ENCODE data around the gene HSDL1.

The HSDL1 gene

GRCh38 chr16:84081446-84081989 is 63.5 kb downstream of the HSDL1 start:
- DNase-seq (ENCODE audit: insufficient read length, low spot score) (no peak), FAIRE-seq (no peak)
- TF ChIP-seq CTCF (IDR thresholded peaks at IDR 0.05; ENCODE audit: insufficient read depth, missing control alignments) = no peak

- no peak for FAIRE-seq
- DNase-seq (ENCODE audit: insufficient read length, low spot score) = no peak
- TF ChIP-seq CTCF (IDR thresholded peaks at IDR 0.05; ENCODE audit: insufficient read depth, missing control alignments) = no peak
These were observed 64.2 kb downstream of the HSDL1 start for GRCh38 chr16:84080813-84081212.

- FAIRE-seq = no peak
- DNase-seq (ENCODE audit: insufficient read length, low spot score) = no peak
- no peak for TF ChIP-seq CTCF (IDR thresholded peaks at IDR 0.05; ENCODE audit: insufficient read depth, missing control alignments)
These were observed 64.6 kb downstream of the HSDL1 start for GRCh38 chr16:84080378-84080777.

- no peak for DNase-seq (ENCODE audit: insufficient read length, low spot score)
- TF ChIP-seq CTCF (IDR thresholded peaks at IDR 0.05; ENCODE audit: insufficient read depth, missing control alignments) = no peak
- FAIRE-seq = no peak
These were observed 65.3 kb downstream of the HSDL1 start for GRCh38 chr16:84079664-84080063.

- no peak for TF ChIP-seq CTCF (IDR thresholded peaks at IDR 0.05; ENCODE audit: insufficient read depth, missing control alignments)
- no peak for FAIRE-seq
- DNase-seq (ENCODE audit: insufficient read length, low spot score) = no peak
These were observed 69.6 kb downstream of the HSDL1 start for GRCh38 chr16:84075376-84075775.

- FAIRE-seq (no peak), DNase-seq (ENCODE audit: insufficient read length, low spot score) (no peak)
- no peak for TF ChIP-seq CTCF (IDR thresholded peaks at IDR 0.05; ENCODE audit: insufficient read depth, missing control alignments)
These were observed 70.3 kb downstream of the HSDL1 start for GRCh38 chr16:84074721-84075120.

Measured in D721Med (cell line).